ENCODE data around the gene EMP1. TPM values are rescaled to one million over a fixed set of nuclear protein-coding genes. Genes with fewer than 3 reads are reported as not detected.

Gene EMP1
- total RNA-seq, 1 experiment from 2014 or later: 18.6 TPM

DNA sequence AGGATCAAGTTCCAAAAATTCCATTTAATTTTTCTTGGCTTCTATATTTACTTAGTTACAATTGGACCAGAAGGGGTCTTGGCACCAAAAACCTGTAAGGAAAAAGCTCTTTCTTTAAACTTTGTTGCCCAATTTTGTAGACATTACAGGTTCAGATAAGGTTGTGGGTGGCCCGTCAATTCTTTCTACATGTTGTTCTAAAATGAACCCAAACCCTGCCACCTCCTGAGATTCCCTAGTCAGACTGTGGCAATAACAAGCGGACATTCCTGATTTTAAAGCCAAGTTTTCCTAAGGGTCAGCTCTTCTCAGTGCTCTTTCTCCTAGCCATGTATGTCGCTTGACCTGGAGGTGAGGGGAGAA is 48.1 kb upstream of the EMP1 start:
- intact Hi-C loops (cut with micrococcal nuclease; ENCODE audit: unreplicated experiment): no loop called here
- TF ChIP-seq TCF7L2 (IDR thresholded peaks at IDR 0.05; ENCODE audit: low read depth, low read length) (no peak), SIN3A (IDR thresholded peaks at IDR 0.05; ENCODE audit: borderline replicate concordance, insufficient read depth, low read depth, low read length) (no peak), POLR2AphosphoS5 (IDR thresholded peaks at IDR 0.05; ENCODE audit: low read depth, low read length) (no peak)
- TF ChIP-seq, protein P1, sequence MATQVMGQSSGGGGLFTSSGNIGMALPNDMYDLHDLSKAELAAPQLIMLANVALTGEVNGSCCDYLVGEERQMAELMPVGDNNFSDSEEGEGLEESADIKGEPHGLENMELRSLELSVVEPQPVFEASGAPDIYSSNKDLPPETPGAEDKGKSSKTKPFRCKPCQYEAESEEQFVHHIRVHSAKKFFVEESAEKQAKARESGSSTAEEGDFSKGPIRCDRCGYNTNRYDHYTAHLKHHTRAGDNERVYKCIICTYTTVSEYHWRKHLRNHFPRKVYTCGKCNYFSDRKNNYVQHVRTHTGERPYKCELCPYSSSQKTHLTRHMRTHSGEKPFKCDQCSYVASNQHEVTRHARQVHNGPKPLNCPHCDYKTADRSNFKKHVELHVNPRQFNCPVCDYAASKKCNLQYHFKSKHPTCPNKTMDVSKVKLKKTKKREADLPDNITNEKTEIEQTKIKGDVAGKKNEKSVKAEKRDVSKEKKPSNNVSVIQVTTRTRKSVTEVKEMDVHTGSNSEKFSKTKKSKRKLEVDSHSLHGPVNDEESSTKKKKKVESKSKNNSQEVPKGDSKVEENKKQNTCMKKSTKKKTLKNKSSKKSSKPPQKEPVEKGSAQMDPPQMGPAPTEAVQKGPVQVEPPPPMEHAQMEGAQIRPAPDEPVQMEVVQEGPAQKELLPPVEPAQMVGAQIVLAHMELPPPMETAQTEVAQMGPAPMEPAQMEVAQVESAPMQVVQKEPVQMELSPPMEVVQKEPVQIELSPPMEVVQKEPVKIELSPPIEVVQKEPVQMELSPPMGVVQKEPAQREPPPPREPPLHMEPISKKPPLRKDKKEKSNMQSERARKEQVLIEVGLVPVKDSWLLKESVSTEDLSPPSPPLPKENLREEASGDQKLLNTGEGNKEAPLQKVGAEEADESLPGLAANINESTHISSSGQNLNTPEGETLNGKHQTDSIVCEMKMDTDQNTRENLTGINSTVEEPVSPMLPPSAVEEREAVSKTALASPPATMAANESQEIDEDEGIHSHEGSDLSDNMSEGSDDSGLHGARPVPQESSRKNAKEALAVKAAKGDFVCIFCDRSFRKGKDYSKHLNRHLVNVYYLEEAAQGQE (IDR thresholded peaks at IDR 0.05; ENCODE audit: insufficient read depth in 1 of 2, low read depth in 2 of 2, low read length in 1 of 2): no peak
- TF ChIP-seq, protein P2, sequence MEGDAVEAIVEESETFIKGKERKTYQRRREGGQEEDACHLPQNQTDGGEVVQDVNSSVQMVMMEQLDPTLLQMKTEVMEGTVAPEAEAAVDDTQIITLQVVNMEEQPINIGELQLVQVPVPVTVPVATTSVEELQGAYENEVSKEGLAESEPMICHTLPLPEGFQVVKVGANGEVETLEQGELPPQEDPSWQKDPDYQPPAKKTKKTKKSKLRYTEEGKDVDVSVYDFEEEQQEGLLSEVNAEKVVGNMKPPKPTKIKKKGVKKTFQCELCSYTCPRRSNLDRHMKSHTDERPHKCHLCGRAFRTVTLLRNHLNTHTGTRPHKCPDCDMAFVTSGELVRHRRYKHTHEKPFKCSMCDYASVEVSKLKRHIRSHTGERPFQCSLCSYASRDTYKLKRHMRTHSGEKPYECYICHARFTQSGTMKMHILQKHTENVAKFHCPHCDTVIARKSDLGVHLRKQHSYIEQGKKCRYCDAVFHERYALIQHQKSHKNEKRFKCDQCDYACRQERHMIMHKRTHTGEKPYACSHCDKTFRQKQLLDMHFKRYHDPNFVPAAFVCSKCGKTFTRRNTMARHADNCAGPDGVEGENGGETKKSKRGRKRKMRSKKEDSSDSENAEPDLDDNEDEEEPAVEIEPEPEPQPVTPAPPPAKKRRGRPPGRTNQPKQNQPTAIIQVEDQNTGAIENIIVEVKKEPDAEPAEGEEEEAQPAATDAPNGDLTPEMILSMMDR (IDR thresholded peaks at IDR 0.05): no peak
- in situ Hi-C loops (cut with HindIII; ENCODE audit: low pct_unique_long_range_greater_than_20kb, low sequenced_read_pairs): no loop called here
- Histone ChIP-seq H3K27ac (ENCODE audit: low read length) (no peak overlapping the region), H3K9me3 (ENCODE audit: control insufficient read depth, insufficient read depth, low read depth, low read length) (no peaks in the 10 kb centered on the region), H3K36me3 (ENCODE audit: control insufficient read depth, insufficient read depth, low read length) (no peaks in the 10 kb centered on the region), H3K4me1 (ENCODE audit: control insufficient read depth, insufficient read depth, low read length) (no peaks in the 10 kb centered on the region), H3K4me3 (ENCODE audit: low read depth in 2 of 2, low read length in 2 of 2) (no peak overlapping the region), H3K27me3 (ENCODE audit: control insufficient read depth, insufficient read depth, low read length) (no peaks in the 10 kb centered on the region)
- ATAC-seq (no peak), DNase-seq (ENCODE audit: low read depth, low spot score) (no peak)
- CTCF ChIA-PET: no interaction called here
- no TSS peak for BruUV-seq (replicated peaks)
- POLR2A ChIA-PET: no interaction called here

DNA sequence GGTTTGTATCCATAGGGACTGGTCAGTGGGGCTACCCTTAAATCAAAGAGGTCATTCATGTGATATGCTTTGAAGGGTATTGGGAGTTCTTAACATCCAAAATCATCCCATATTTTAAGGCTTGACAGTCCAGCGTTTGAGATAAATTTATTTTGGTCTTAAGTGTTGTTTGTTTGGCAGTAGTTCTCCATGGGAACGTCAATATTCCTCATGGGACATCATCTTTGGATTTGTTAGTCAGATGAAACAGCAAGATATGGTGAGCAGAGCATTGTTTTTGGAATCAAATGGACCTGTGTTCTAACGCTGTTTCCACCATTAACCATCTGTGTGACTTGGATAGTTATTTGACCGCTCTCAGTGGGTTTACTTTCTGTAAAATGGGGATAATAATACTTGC is 47.1 kb upstream of the EMP1 start:
- Histone ChIP-seq H3K4me1 (ENCODE audit: control insufficient read depth, insufficient read depth, low read length) (no peaks in the 10 kb centered on the region), H3K27ac (ENCODE audit: low read length) (no peak overlapping the region), H3K4me3 (ENCODE audit: low read depth in 2 of 2, low read length in 2 of 2) (no peak overlapping the region), H3K27me3 (ENCODE audit: control insufficient read depth, insufficient read depth, low read length) (no peaks in the 10 kb centered on the region), H3K9me3 (ENCODE audit: control insufficient read depth, insufficient read depth, low read depth, low read length) (no peaks in the 10 kb centered on the region), H3K36me3 (ENCODE audit: control insufficient read depth, insufficient read depth, low read length) (no peaks in the 10 kb centered on the region)
- intact Hi-C loops (cut with micrococcal nuclease; ENCODE audit: unreplicated experiment): no loop called here
- no peak for TF ChIP-seq POLR2AphosphoS5 (IDR thresholded peaks at IDR 0.05; ENCODE audit: low read depth, low read length)
- TF ChIP-seq, protein P2 (IDR thresholded peaks at IDR 0.05): no peak
- no peak for TF ChIP-seq TCF7L2 (IDR thresholded peaks at IDR 0.05; ENCODE audit: low read depth, low read length)
- TF ChIP-seq, protein P1 (IDR thresholded peaks at IDR 0.05; ENCODE audit: insufficient read depth in 1 of 2, low read depth in 2 of 2, low read length in 1 of 2): no peak
- no peak for TF ChIP-seq SIN3A (IDR thresholded peaks at IDR 0.05; ENCODE audit: borderline replicate concordance, insufficient read depth, low read depth, low read length)
- no peak for ATAC-seq
- POLR2A ChIA-PET: no interaction called here
- in situ Hi-C loops (cut with HindIII; ENCODE audit: low pct_unique_long_range_greater_than_20kb, low sequenced_read_pairs): no loop called here
- DNase-seq (ENCODE audit: low read depth, low spot score): no peak
- BruUV-seq (replicated peaks): no TSS peak
- CTCF ChIA-PET: no interaction called here
